ENCODE results near the gene AJM1.

- TF ChIP-seq CTCF (IDR thresholded peaks at IDR 0.05) (no peak), KDM1A (IDR thresholded peaks at IDR 0.05; ENCODE audit: low read depth) (no peak), RFX5 (IDR thresholded peaks at IDR 0.05) (no peak), EP300 (IDR thresholded peaks at IDR 0.05) (no peak), JUNB (IDR thresholded peaks at IDR 0.05) (no peak), POLR2A (IDR thresholded peaks at IDR 0.05; ENCODE audit: low read length) (no peak), NR3C1 (IDR thresholded peaks at IDR 0.05) (no peak), RCOR1 (IDR thresholded peaks at IDR 0.05; ENCODE audit: low read depth, low read length) (no peak), HDAC2 (IDR thresholded peaks at IDR 0.05) (no peak), REST (IDR thresholded peaks at IDR 0.05) (no peak), RAD21 (conservative IDR thresholded peaks at IDR 0.05 in 1 of 2, IDR thresholded peaks at IDR 0.05 in 1 of 2) (no peak), ESRRA (IDR thresholded peaks at IDR 0.05; ENCODE audit: borderline replicate concordance, low read length) (no peak), CHD4 (IDR thresholded peaks at IDR 0.05; ENCODE audit: borderline replicate concordance) (no peak), SREBF2 (IDR thresholded peaks at IDR 0.05) (no peak)
Measured at GRCh38 chr9:136867480-136867879, 25.2 kb downstream of the AJM1 start.
